HL-60 (cell line): ENCODE data around the gene PIK3R2.
A peak's percentile ranks its signal among the peaks of the same experiment; 100 is the strongest.

ENCODE experiments used
- DNase-seq, 2 experiments: peaks; one replicate each; pipeline ENCODE4 v3.0.0-alpha.2; 2010 to 2020; ENCODE audit warnings: low read depth in 1 of 2, low spot score in 1 of 2
- H3K27ac ChIP-seq: fragments of 250-450 bp; sonication (Bioruptor Pico); replicated peaks from 2 replicates; pipeline ENCODE4 v1.5.1; 2020; ENCODE audit warnings: mild to moderate bottlenecking, moderate library complexity
- H3K27me3 ChIP-seq: fragments of 250-450 bp; sonication (Bioruptor Pico); 2 replicates; pipeline ENCODE4 v1.5.1; 2021; ENCODE audit warnings: mild to moderate bottlenecking, moderate library complexity; ENCODE audit not compliant: insufficient read depth, poor library complexity, severe bottlenecking
- H3K4me3 ChIP-seq: replicated peaks from 2 replicates; pipeline ENCODE4 v1.5.1; 2011; ENCODE audit warnings: mild to moderate bottlenecking, control low read depth, low read length; ENCODE audit not compliant: insufficient read depth
- GABPA ChIP-seq: IDR thresholded peaks from 2 replicates; pipeline ENCODE4 v1.6.1; 2012; ENCODE audit warnings: low read depth
- POLR2AphosphoS5 ChIP-seq: IDR thresholded peaks from 2 replicates; pipeline ENCODE4 v1.6.1; 2012; ENCODE audit warnings: low read depth
- SPI1 ChIP-seq: IDR thresholded peaks from 2 replicates; pipeline ENCODE4 v1.6.1; 2012; ENCODE audit warnings: low read depth, mild to moderate bottlenecking, borderline replicate concordance
- TF ChIP-seq, protein P1 (sequence below): IDR thresholded peaks from 2 replicates; pipeline ENCODE4 v1.6.1; 2012; ENCODE audit warnings: low read depth; ENCODE audit not compliant: insufficient replicate concordance
- TF ChIP-seq, protein P2 (sequence below): IDR thresholded peaks from one replicate; pipeline ENCODE4 v1.5.1; 2011; ENCODE audit warnings: low read length, control low read depth, inconsistent platforms; ENCODE audit not compliant: insufficient read depth

PIK3R2 gene

DNA sequence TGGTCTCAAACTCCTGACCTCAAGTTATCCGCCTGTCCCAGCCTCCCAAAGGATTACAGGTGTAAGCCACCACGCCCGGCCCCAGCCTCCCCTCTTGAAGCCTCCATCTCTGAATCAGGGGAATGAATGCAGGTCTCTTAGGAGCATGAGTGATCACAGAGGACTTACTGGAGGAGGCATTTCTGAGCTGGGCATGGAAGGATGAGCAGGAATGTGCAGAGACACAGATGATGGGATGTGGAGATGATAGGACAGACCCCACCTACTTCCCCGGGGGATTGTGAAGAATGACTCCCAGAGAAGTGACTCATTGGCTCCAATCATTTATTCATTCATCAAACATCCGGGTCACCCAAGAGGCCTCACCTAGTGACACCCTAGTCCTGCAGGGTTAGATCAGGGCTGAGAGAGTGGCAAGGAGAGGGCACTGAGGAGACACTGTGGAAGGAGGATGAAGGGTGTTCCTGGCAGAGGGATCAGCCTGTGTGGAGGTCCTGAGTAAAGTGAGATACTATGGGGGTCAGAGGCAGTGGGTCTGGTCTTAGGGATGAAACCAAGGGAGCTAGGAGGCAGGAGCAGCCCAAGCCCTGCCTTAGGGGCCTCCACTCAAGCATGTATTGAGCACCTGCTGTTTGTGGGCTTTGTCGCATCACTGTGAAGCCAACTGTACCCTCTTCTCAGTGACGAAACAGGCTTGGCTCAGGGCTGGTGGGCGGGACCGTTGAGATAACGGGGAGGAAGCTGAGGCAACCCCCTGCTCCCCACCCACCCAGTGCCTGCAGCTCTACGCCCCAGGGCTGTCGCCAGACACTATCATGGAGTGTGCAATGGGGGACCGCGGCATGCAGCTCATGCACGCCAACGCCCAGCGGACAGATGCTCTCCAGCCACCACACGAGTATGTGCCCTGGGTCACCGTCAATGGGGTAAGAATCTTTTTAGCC, 23.7 kb downstream of the PIK3R2 start:
- H3K27ac ChIP-seq = no peak overlapping the region
- no peak overlapping the region for H3K4me3 ChIP-seq
- DNase-seq = no peak
- TF ChIP-seq GABPA = no peak
- no peak for TF ChIP-seq POLR2AphosphoS5
- TF ChIP-seq SPI1 = no peak
- TF ChIP-seq, protein P1, sequence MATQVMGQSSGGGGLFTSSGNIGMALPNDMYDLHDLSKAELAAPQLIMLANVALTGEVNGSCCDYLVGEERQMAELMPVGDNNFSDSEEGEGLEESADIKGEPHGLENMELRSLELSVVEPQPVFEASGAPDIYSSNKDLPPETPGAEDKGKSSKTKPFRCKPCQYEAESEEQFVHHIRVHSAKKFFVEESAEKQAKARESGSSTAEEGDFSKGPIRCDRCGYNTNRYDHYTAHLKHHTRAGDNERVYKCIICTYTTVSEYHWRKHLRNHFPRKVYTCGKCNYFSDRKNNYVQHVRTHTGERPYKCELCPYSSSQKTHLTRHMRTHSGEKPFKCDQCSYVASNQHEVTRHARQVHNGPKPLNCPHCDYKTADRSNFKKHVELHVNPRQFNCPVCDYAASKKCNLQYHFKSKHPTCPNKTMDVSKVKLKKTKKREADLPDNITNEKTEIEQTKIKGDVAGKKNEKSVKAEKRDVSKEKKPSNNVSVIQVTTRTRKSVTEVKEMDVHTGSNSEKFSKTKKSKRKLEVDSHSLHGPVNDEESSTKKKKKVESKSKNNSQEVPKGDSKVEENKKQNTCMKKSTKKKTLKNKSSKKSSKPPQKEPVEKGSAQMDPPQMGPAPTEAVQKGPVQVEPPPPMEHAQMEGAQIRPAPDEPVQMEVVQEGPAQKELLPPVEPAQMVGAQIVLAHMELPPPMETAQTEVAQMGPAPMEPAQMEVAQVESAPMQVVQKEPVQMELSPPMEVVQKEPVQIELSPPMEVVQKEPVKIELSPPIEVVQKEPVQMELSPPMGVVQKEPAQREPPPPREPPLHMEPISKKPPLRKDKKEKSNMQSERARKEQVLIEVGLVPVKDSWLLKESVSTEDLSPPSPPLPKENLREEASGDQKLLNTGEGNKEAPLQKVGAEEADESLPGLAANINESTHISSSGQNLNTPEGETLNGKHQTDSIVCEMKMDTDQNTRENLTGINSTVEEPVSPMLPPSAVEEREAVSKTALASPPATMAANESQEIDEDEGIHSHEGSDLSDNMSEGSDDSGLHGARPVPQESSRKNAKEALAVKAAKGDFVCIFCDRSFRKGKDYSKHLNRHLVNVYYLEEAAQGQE = no peak
- no peaks in the 10 kb centered on the region for H3K27me3 ChIP-seq

DNA sequence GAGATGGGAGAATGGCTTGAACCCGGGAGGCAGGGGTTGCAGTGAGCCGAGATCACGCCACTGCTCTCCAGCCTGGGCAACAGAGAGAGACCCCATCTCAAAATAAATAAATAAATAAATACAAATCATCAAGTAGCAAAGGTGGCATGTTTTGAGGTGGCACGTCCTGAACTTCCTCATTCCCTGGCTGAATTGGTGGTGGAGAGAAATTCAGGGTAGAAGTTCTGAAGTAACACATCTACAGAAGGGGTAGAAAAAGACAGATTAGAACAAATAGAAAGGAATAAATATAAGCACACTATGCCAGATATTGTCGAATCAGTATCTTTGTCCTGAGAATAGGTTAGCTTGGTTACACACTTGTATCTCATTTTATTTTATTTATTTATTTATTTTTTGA, 27.0 kb downstream of the PIK3R2 start:
- DNase-seq = peak in 1 of 2 experiments; percentile 49
- no peak overlapping the region for H3K4me3 ChIP-seq
- peak overlapping the region; percentile 81 for H3K27ac ChIP-seq
- TF ChIP-seq SPI1 (no peak), GABPA (no peak), POLR2AphosphoS5 (no peak)
- TF ChIP-seq, protein P1 = no peak
- TF ChIP-seq, protein P2, sequence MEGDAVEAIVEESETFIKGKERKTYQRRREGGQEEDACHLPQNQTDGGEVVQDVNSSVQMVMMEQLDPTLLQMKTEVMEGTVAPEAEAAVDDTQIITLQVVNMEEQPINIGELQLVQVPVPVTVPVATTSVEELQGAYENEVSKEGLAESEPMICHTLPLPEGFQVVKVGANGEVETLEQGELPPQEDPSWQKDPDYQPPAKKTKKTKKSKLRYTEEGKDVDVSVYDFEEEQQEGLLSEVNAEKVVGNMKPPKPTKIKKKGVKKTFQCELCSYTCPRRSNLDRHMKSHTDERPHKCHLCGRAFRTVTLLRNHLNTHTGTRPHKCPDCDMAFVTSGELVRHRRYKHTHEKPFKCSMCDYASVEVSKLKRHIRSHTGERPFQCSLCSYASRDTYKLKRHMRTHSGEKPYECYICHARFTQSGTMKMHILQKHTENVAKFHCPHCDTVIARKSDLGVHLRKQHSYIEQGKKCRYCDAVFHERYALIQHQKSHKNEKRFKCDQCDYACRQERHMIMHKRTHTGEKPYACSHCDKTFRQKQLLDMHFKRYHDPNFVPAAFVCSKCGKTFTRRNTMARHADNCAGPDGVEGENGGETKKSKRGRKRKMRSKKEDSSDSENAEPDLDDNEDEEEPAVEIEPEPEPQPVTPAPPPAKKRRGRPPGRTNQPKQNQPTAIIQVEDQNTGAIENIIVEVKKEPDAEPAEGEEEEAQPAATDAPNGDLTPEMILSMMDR = no peak
- H3K27me3 ChIP-seq = no peaks in the 10 kb centered on the region

DNA sequence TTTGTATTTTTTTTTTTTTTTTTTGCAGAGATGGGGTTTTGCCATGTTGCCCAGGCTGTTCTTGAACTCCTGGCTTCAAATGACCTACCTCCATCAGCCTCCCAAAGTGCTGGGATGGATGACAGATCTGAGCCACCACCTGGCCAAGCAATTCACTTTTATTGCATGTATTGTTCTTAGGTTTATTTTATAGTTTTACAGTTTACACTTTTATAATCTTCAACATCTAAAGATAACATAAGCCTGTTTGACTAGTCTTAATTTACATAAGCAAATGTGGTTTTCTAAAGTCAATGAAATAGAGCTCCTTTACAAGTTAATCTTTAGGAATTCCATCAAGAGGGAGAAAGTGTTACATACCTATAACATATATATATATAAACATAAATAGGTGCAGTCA, 30.6 kb downstream of the PIK3R2 start:
- Histone ChIP-seq H3K27ac (no peak overlapping the region), H3K27me3 (no peaks in the 10 kb centered on the region)
- no peak for TF ChIP-seq POLR2AphosphoS5

DNA sequence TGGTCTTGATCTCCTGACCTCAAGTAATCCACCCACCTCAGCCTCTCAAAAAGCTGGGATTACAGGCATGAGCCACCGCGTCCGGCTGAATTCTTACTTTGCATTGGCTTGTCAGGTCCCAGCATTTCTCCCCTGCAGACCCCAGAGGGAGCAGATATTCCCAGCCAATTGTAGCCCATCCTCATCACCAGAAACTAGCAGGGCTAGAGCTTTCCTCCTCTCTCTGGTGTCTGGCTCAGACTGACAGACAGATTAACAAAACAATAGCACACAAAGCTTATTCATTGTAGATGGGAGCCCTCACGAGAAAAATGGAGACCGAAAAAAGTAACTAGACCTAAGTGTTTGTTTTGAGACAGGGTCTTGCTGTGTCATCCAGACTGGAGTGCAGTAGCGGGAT, 32.6 kb downstream of the PIK3R2 start:
- H3K27ac ChIP-seq = no peak overlapping the region
- no peak overlapping the region for H3K4me3 ChIP-seq
- no peak for DNase-seq
- TF ChIP-seq, protein P1 = no peak
- TF ChIP-seq SPI1 (no peak), GABPA (no peak), POLR2AphosphoS5 (no peak)
- TF ChIP-seq, protein P2 = no peak
- no peaks in the 10 kb centered on the region for H3K27me3 ChIP-seq

More for the DNA sequence above, 30.6 kb downstream of the PIK3R2 start:
- no peak for DNase-seq
- no peak overlapping the region for H3K4me3 ChIP-seq
